Smooth muscle cell of the coronary artery (primary cell): ENCODE data around the gene LSM2. TPM values are rescaled to one million over a fixed set of nuclear protein-coding genes. Genes with fewer than 3 reads are reported as not detected.

Experiments used
- total RNA-seq: library from RNA; depleted of rRNA; stranded (reverse); fragments of >200 nt; gene quantifications from 2 replicates; pipeline ENCODE4 v1.2.3, GENCODE V29; 2014; ENCODE audit warnings: low replicate concordance

Gene LSM2
- total RNA-seq = 24.6 and 27.8 TPM in 2 replicates

DNA sequence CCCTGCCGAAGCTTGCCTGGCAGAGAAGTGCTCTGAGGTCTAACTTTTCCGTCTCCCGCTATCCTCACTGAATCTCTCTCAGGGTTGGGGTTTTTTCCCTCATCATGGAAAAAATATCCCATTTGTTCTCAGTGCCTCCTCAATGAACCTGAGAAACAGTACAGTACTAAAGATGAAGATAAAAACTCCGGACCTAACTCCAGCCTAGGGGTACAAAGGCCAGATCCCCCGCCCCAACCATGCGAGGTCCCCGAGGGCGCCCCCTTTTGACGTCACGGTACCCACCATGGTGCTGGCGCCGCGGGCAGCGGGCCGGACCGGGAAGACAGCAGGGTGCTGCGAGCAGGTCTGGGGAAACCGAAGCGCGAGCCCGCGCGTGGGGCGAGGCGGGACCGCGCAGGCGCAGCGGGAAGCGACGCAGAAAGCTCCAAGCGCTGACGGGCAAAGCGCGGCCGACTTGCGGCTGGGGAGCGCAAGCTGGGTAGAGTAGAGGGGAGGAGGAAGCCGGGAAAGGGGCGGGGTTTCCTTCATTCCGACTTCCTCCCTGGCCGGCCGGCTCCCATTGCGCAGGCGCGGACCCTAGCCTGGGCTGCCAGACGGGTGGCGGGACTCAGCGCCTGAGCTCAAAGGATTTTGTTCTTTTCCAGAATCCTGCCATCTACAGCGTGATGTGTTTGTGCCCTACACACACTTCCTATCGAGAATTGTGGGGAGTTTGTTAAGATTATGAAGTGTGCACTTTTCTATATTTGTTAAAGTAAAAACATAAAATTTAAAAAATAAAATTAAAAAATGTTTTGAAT, at the start of gene LSM2:
Gene LSM2 (minus strand): TSS at position 497 of the 803 bp plus-strand sequence. CDS start 209 bp downstream, at position 288.

GRCh38 chr6:31827286-31828079, 20.7 kb upstream of the LSM2 start, which contains the start of gene HSPA1B:
Gene HSPA1B, plus strand, starts transcription at chr6:31827738. Its CDS starts 213 bp downstream, at chr6:31827951.

DNA sequence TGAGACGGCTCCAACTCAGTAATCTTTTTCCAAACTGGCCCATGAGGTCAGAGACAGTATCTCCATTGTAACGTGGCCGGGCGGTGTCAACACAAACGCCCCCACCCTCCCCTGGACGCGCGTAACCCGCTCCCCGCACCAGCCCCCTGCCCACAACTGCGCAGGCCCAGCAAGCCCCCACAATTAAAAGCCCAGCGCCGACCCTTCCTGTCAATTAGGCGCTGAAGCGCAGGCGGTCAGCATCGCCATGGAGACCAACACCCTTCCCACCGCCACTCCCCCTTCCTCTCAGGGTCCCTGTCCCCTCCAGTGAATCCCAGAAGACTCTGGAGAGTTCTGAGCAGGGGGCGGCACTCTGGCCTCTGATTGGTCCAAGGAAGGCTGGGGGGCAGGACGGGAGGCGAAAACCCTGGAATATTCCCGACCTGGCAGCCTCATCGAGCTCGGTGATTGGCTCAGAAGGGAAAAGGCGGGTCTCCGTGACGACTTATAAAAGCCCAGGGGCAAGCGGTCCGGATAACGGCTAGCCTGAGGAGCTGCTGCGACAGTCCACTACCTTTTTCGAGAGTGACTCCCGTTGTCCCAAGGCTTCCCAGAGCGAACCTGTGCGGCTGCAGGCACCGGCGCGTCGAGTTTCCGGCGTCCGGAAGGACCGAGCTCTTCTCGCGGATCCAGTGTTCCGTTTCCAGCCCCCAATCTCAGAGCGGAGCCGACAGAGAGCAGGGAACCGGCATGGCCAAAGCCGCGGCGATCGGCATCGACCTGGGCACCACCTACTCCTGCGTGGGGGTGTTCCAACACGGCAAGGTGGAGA, 8.5 kb upstream of the LSM2 start, which contains the start of the genes HSPA1A and HSPA1L:
Gene HSPA1A (plus strand): TSS at position 519 of the 814 bp plus-strand sequence. CDS start 214 bp downstream, at position 733.
Gene HSPA1L (minus strand): TSS at position 259 of the 814 bp plus-strand sequence. CDS start 3,311 bp downstream, outside the sequence.

GRCh38 chr6:31795616-31796298, 11.0 kb downstream of the LSM2 start, which contains the start of gene VARS1:
Gene VARS1, minus strand, starts transcription at chr6:31795752. Its CDS starts 535 bp downstream, at chr6:31795217.

DNA sequence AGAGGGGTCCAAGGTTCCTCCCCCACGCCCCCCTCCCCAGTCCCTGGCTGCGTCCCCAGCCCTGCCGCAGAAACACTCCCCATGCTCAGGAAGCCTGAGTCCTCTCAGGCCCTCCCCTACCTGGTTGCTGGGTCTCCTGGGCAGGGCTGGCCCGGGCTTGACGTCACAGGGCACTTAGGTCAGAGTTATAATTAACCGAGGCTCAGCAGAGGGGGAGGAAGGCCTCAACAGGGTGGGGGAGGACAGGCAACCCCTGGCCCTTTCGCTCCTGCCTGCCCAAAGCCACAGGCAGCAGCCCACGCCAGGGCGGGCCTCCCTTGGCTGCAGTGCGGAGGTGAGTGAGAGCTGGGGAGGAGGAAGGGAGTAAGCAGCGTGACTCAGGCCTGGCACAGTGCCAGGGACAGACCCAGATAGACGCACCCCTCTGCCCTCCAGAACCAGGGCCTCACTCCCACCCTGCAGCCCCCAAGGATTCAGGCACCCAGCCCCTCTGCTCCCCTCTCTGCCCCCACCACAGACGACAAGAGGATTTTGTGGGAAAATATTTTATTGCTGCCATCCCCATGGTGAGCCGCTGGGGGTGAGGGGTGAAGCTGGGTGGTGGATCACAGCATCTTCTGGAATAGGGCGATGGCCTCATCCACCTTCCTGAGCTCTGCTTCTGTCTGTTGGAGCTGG, 29.6 kb downstream of the LSM2 start, which contains the start of gene VWA7:
Gene VWA7 (minus strand): TSS at position 340 of the 678 bp plus-strand sequence. CDS start 549 bp downstream, outside the sequence.

GRCh38 chr6:31762356-31762755, 44.4 kb downstream of the LSM2 start, which contains the start of gene SAPCD1:
Gene SAPCD1, plus strand, starts transcription at chr6:31762656. Its CDS starts 399 bp downstream, at chr6:31763055.

Other genes starting within 250 kb of the LSM2 start
- not detected in 2 replicates for gene LTA, start 234.7 kb downstream of the LSM2 start, total RNA-seq
- not detected in 2 replicates for gene TNF, start 231.4 kb downstream of the LSM2 start, total RNA-seq
- not detected in 2 replicates for gene LTB, start 224.5 kb downstream of the LSM2 start, total RNA-seq
- gene LST1, start 220.7 kb downstream of the LSM2 start, total RNA-seq = 0.30 TPM in 1 of 2 replicates, not detected in the other
- gene NCR3, start 214.0 kb downstream of the LSM2 start, total RNA-seq = not detected in 2 replicates
- not detected in 2 replicates for gene AIF1, start 191.7 kb downstream of the LSM2 start, total RNA-seq
- gene PRRC2A, start 186.3 kb downstream of the LSM2 start, total RNA-seq = 13.9 and 24.8 TPM in 2 replicates
- 54.9 and 100 TPM in 2 replicates for gene BAG6, start 154.3 kb downstream of the LSM2 start, total RNA-seq
- gene APOM, start 151.1 kb downstream of the LSM2 start, total RNA-seq = 0.70 and 1.5 TPM in 2 replicates
- gene C6orf47, start 146.2 kb downstream of the LSM2 start, total RNA-seq = 16.6 and 18.2 TPM in 2 replicates
- gene GPANK1, start 142.0 kb downstream of the LSM2 start, total RNA-seq = 6.1 and 13.6 TPM in 2 replicates
- gene CSNK2B, start 140.9 kb downstream of the LSM2 start, total RNA-seq = 71.1 and 94.1 TPM in 2 replicates
- gene LY6G5B, start 137.0 kb downstream of the LSM2 start, total RNA-seq = 2.2 and 4.0 TPM in 2 replicates
- gene LY6G5C, start 125.9 kb downstream of the LSM2 start, total RNA-seq = 0.15 TPM in 1 of 2 replicates, not detected in the other
- 51.3 and 104 TPM in 2 replicates for gene ABHD16A, start 103.6 kb downstream of the LSM2 start, total RNA-seq
- not detected in 2 replicates for gene LY6G6F, start 100.1 kb downstream of the LSM2 start, total RNA-seq
- gene LY6G6D, start 91.6 kb downstream of the LSM2 start, total RNA-seq = not detected in 2 replicates
- not detected in 2 replicates for gene LY6G6C, start 85.2 kb downstream of the LSM2 start, total RNA-seq
- gene MPIG6B, start 83.6 kb downstream of the LSM2 start, total RNA-seq = not detected in 2 replicates
- gene DDAH2, start 77.7 kb downstream of the LSM2 start, total RNA-seq = 108 and 116 TPM in 2 replicates
- gene CLIC1, start 70.4 kb downstream of the LSM2 start, total RNA-seq = 395 and 679 TPM in 2 replicates
- gene MSH5, start 67.0 kb downstream of the LSM2 start, total RNA-seq = 2.5 and 4.0 TPM in 2 replicates
- 0.53 and 0.70 TPM in 2 replicates for gene SAPCD1, start 44.3 kb downstream of the LSM2 start, total RNA-seq
- gene VWA7, start 29.6 kb downstream of the LSM2 start, total RNA-seq = 0.15 and 0.23 TPM in 2 replicates
- 37.9 and 59.7 TPM in 2 replicates for gene VARS1, start 11.2 kb downstream of the LSM2 start, total RNA-seq
- gene HSPA1L, start 8.3 kb upstream of the LSM2 start, total RNA-seq = 0.98 and 4.1 TPM in 2 replicates
- 47.1 and 396 TPM in 2 replicates for gene HSPA1A, start 8.6 kb upstream of the LSM2 start, total RNA-seq
- 66.7 and 494 TPM in 2 replicates for gene HSPA1B, start 20.8 kb upstream of the LSM2 start, total RNA-seq
- gene NEU1, start 55.9 kb upstream of the LSM2 start, total RNA-seq = 54.9 and 72.8 TPM in 2 replicates
- gene SLC44A4, start 72.0 kb upstream of the LSM2 start, total RNA-seq = not detected in 2 replicates
- gene EHMT2, start 90.7 kb upstream of the LSM2 start, total RNA-seq = 41.5 and 175 TPM in 2 replicates
- 6.2 and 12.4 TPM in 2 replicates for gene ZBTB12, start 95.1 kb upstream of the LSM2 start, total RNA-seq
- 0.90 and 26.7 TPM in 2 replicates for gene C2, start 120.8 kb upstream of the LSM2 start, total RNA-seq
- 15.0 and 108 TPM in 2 replicates for gene CFB, start 139.1 kb upstream of the LSM2 start, total RNA-seq
- 77.8 and 109 TPM in 2 replicates for gene NELFE, start 152.0 kb upstream of the LSM2 start, total RNA-seq
- gene SKIC2, start 152.2 kb upstream of the LSM2 start, total RNA-seq = 48.6 and 68.8 TPM in 2 replicates
- 6.9 and 12.9 TPM in 2 replicates for gene DXO, start 165.2 kb upstream of the LSM2 start, total RNA-seq
- gene C4A, start 175.1 kb upstream of the LSM2 start, total RNA-seq = 3.7 and 23.1 TPM in 2 replicates
- gene C4B, start 207.8 kb upstream of the LSM2 start, total RNA-seq = 3.2 and 24.0 TPM in 2 replicates
- 0.08 TPM in 1 of 2 replicates, not detected in the other for gene CYP21A2, start 231.4 kb upstream of the LSM2 start, total RNA-seq